Breast epithelium (tissue), 4 donors: ENCODE data around the gene CTF1. TPM values are rescaled to one million over a fixed set of nuclear protein-coding genes. Genes with fewer than 3 reads are reported as not detected.

Experiments used
- DNase-seq, 2 donors: peaks; one replicate each; pipeline ENCODE4 v3.0.0-alpha.2; 2019; ENCODE audit warnings: low spot score in 2 of 2
- H3K27ac ChIP-seq, 2 donors: fragments of 200-600 bp; sonication (generic) in 1 of 2; one replicate each; pipeline ENCODE4 v1.5.1; 2016 to 2019; ENCODE audit warnings: mild to moderate bottlenecking in 1 of 2
- H3K27me3 ChIP-seq, 2 donors: fragments of 200-600 bp; sonication (generic) in 1 of 2; one replicate each; pipeline versions ENCODE4 v1.5.1 to v1.6.0; 2017 to 2019; ENCODE audit warnings: control low read depth in 1 of 2, mild to moderate bottlenecking in 1 of 2
- H3K36me3 ChIP-seq: fragments of 200-600 bp; one replicate; pipeline ENCODE4 v1.5.1; 2019
- H3K4me1 ChIP-seq, 2 donors: fragments of 200-600 bp; sonication (generic); one replicate each; pipeline ENCODE4 v1.5.1; 2016 to 2019; ENCODE audit warnings: control low read depth in 1 of 2
- H3K4me3 ChIP-seq, 3 donors: fragments of 200-600 bp; sonication (generic); 1 replicate in 2 of 3; 2 replicates in 1 of 3; pipeline ENCODE4 v1.5.1; 2016 to 2019; ENCODE audit warnings: mild to moderate bottlenecking in 3 of 3, moderate library complexity in 2 of 3
- H3K9me3 ChIP-seq, 2 donors: fragments of 200-600 bp; sonication (generic) in 1 of 2; one replicate each; pipeline ENCODE4 v1.5.1; 2016 to 2019; ENCODE audit warnings: control low read depth in 1 of 2
- CTCF ChIP-seq, 3 donors: fragments of 450-650 bp; IDR thresholded peaks; one replicate each; pipeline ENCODE4 v1.5.1; 2016 to 2017; ENCODE audit warnings: antibody characterized with exemption in 3 of 3, mild to moderate bottlenecking in 3 of 3, moderate library complexity in 3 of 3
- POLR2A ChIP-seq: fragments of 450-650 bp; IDR thresholded peaks from one replicate; pipeline ENCODE4 v1.6.1; 2016; ENCODE audit warnings: antibody characterized with exemption, mild to moderate bottlenecking, moderate library complexity
- POLR2AphosphoS5 ChIP-seq, 3 donors: sonication (generic); formaldehyde crosslinking; IDR thresholded peaks; one replicate each; pipeline ENCODE4 v1.6.1; 2017; ENCODE audit warnings: antibody characterized with exemption in 3 of 3
- intact Hi-C: fragments of 100-400 bp; cut with DNase I; formaldehyde crosslinking; loops from one replicate; pipeline ENCODE4 v1.15.1; 2023; ENCODE audit warnings: low total_unique reads
- total RNA-seq, 3 donors: library from RNA; depleted of rRNA; stranded (reverse); fragments of >200 nt; gene quantifications; one replicate each; pipeline ENCODE4 v1.1.0, GENCODE V29; 2016

The CTF1 gene
- total RNA-seq, 3 donors from 2014 or later: 2.6 to 4.5 (median 3.4) TPM

- Histone ChIP-seq H3K9me3 (no peaks in the 10 kb centered on the region), H3K36me3 (no peaks in the 10 kb centered on the region), H3K27ac (no peak overlapping the region), H3K4me1 (no peaks in the 10 kb centered on the region), H3K4me3 (no peak overlapping the region), H3K27me3 (no peaks in the 10 kb centered on the region)
- intact Hi-C loops: no loop called here
- no peak for DNase-seq
- TF ChIP-seq POLR2A (no peak), CTCF (IDR thresholded peaks at IDR 0.05) (no peak)
These were observed 16.5 kb downstream of the CTF1 start for GRCh38 chr16:30912794-30913412.

- DNase-seq: no peak
- no peak overlapping the region for H3K27ac ChIP-seq
- H3K27me3 ChIP-seq: no peaks in the 10 kb centered on the region
- intact Hi-C loops: no loop called here
- no peaks in the 10 kb centered on the region for H3K9me3 ChIP-seq
- H3K4me3 ChIP-seq: no peak overlapping the region
- TF ChIP-seq POLR2A: no peak
- TF ChIP-seq POLR2AphosphoS5 (IDR thresholded peaks at IDR 0.05): no peak
- no peak for TF ChIP-seq CTCF (IDR thresholded peaks at IDR 0.05)
- no peaks in the 10 kb centered on the region for H3K4me1 ChIP-seq
- no peaks in the 10 kb centered on the region for H3K36me3 ChIP-seq
These were observed 18.4 kb downstream of the CTF1 start for GRCh38 chr16:30914830-30915229.

- Histone ChIP-seq H3K4me3 (no peak overlapping the region), H3K27me3 (no peaks in the 10 kb centered on the region), H3K27ac (no peak overlapping the region), H3K36me3 (no peaks in the 10 kb centered on the region), H3K9me3 (no peaks in the 10 kb centered on the region), H3K4me1 (no peaks in the 10 kb centered on the region)
- intact Hi-C loops: no loop called here
- TF ChIP-seq CTCF (IDR thresholded peaks at IDR 0.05) (no peak), POLR2AphosphoS5 (IDR thresholded peaks at IDR 0.05) (no peak), POLR2A (no peak)
- no peak for DNase-seq
These were observed 22.2 kb downstream of the CTF1 start for GRCh38 chr16:30918614-30919013.

- DNase-seq: no peak
- intact Hi-C loops: no loop called here
- no peaks in the 10 kb centered on the region for H3K9me3 ChIP-seq
- H3K27ac ChIP-seq: no peak overlapping the region
- TF ChIP-seq CTCF (IDR thresholded peaks at IDR 0.05): no peak
- TF ChIP-seq POLR2AphosphoS5 (IDR thresholded peaks at IDR 0.05): no peak
- no peak for TF ChIP-seq POLR2A
- no peak overlapping the region for H3K4me3 ChIP-seq
- H3K4me1 ChIP-seq: peaks cover 0 to 7% of the 10 kb centered on the region in 2 donors
- H3K36me3 ChIP-seq: no peaks in the 10 kb centered on the region
- H3K27me3 ChIP-seq: no peaks in the 10 kb centered on the region
These were observed 24.5 kb downstream of the CTF1 start for GRCh38 chr16:30920891-30921290.

- H3K27ac ChIP-seq: peak overlapping the region; percentile 94 to 97
- H3K4me1 ChIP-seq: peaks cover 0 to 7% of the 10 kb centered on the region in 2 donors
- no peak for DNase-seq
- TF ChIP-seq POLR2A (no peak), POLR2AphosphoS5 (IDR thresholded peaks at IDR 0.05) (no peak), CTCF (IDR thresholded peaks at IDR 0.05) (no peak)
- peak overlapping the region; percentile 65 to 67 (median 65) for H3K4me3 ChIP-seq
- no peaks in the 10 kb centered on the region for H3K36me3 ChIP-seq
- H3K27me3 ChIP-seq: no peaks in the 10 kb centered on the region
- intact Hi-C loops: no loop called here
- no peaks in the 10 kb centered on the region for H3K9me3 ChIP-seq
These were observed 25.0 kb downstream of the CTF1 start for GRCh38 chr16:30921459-30921747.
